Measurements from ENCODE around the gene CBX4. TPM values are rescaled to one million over a fixed set of nuclear protein-coding genes. Genes with fewer than 3 reads are reported as not detected.

CBX4 gene
- total and polyA plus RNA-seq, 2 of the 4 experiments (the other 2 are of a cell fraction) = 3.2 to 9.4 TPM

GRCh38 chr17:79810130-79811010 is 28.9 kb downstream of the CBX4 start:
- peak overlapping the region; percentile 31; the same call in 1 of the 2 replicates for H3K4me3 ChIP-seq (ENCODE audit: insufficient read depth, low read depth, low read length)
- no peak overlapping the region for H3K23ac ChIP-seq (ENCODE audit: low read depth, low read length)
- in situ Hi-C loops (cut with MboI; ENCODE audit: low sequenced_read_pairs) = no loop called here
- H2BK5ac ChIP-seq (ENCODE audit: low read depth, low read length, poor library complexity, severe bottlenecking) = no peak overlapping the region
- no peaks in the 10 kb centered on the region for H3K36me3 ChIP-seq (ENCODE audit: control insufficient read depth, insufficient read depth, low read length)
- ATAC-seq (ENCODE audit: low read depth) (peak; percentile 92), DNase-seq (peak; percentile 76)
- peak overlapping the region; percentile 11; the same call in 1 of the 2 replicates for H3K27ac ChIP-seq (ENCODE audit: insufficient read depth, low read length)
- H4K8ac ChIP-seq (ENCODE audit: low read depth in 2 of 2, low read length in 2 of 2) = no peak overlapping the region; a peak in 1 of 4 replicates
- BruUV-seq (replicated peaks) = no TSS peak
- peak overlapping the region; percentile 24; the same call in 1 of the 2 replicates for H3K9ac ChIP-seq (ENCODE audit: low read depth, low read length)
- H3K4me1 ChIP-seq (ENCODE audit: control insufficient read depth, insufficient read depth, low read length) = peaks cover 12% of the 10 kb centered on the region
- H3K14ac ChIP-seq (replicated peaks; ENCODE audit: low read depth, low read length) = no peak overlapping the region; the same call in 1 of the 2 replicates
- CTCF ChIA-PET = interaction anchor here (1.3 kb wide), 1 partner anchor 16 kb away, joined by 3 read pairs; no protein-coding TSS in a partner anchor
- H3K4me2 ChIP-seq (ENCODE audit: low read depth, low read length) = peak overlapping the region; percentile 94
- no peaks in the 10 kb centered on the region; the same call in 1 of the 2 replicates for H3K9me3 ChIP-seq (ENCODE audit: control insufficient read depth, insufficient read depth, low read length)
- no peak overlapping the region for H2BK20ac ChIP-seq (ENCODE audit: low read depth, low read length)
- H4K91ac ChIP-seq (ENCODE audit: insufficient read depth, low read depth, low read length) = peak overlapping the region; percentile 49
- no peaks in the 10 kb centered on the region for H3K79me1 ChIP-seq (ENCODE audit: low read depth in 1 of 2, low read length in 2 of 2)
- H3K18ac ChIP-seq (ENCODE audit: low read depth, low read length) = no peak overlapping the region
- H3K9me1 ChIP-seq (ENCODE audit: insufficient read depth, low read length) = no peaks in the 10 kb centered on the region
- peak overlapping the region; percentile 52; the same call in 1 of the 2 replicates for H2BK120ac ChIP-seq (ENCODE audit: low read depth, low read length)
- intact Hi-C loops (cut with micrococcal nuclease) = no loop called here
- peaks cover 90% of the 10 kb centered on the region for H3K27me3 ChIP-seq (ENCODE audit: control insufficient read depth, insufficient read depth, low read length)
- H2AK9ac ChIP-seq (replicated peaks; ENCODE audit: low read depth, low read length, poor library complexity) = peak overlapping the region; percentile 35
- H2AFZ ChIP-seq (replicated peaks; ENCODE audit: low read length, poor library complexity) = peak overlapping the region; percentile 80
- dilution Hi-C loops (cut with HindIII; ENCODE audit: low sequenced_read_pairs, unreplicated experiment) = no loop called here
- peaks cover 4% of the 10 kb centered on the region; the same call in 1 of the 2 replicates for H4K20me1 ChIP-seq (ENCODE audit: insufficient read depth, low read length)
- 3% methylated on average over 37 of the region's 79 CpGs; no CpG with 5 or more reads in 1 of the 2 experiments for WGBS, 2 experiments (ENCODE audit: extremely low coverage in 2 of 2, insufficient read length in 1 of 2)
- POLR2A ChIA-PET (ENCODE audit: unreplicated experiment) = interaction anchor here (0.6 kb wide), 1 partner anchor 14 kb away, joined by 3 read pairs; no protein-coding TSS in a partner anchor
- peak overlapping the region; percentile 56 for H3K4ac ChIP-seq (ENCODE audit: low read depth, low read length)
- H2AK5ac ChIP-seq (ENCODE audit: low read depth, low read length) = peak overlapping the region; percentile 76; the same call in 1 of the 2 replicates
- no peak overlapping the region for H4K5ac ChIP-seq (ENCODE audit: low read depth, low read length)
- H2BK15ac ChIP-seq (ENCODE audit: low read depth, low read length) = no peak overlapping the region; the same call in 2 of the 3 replicates
- H3K56ac ChIP-seq (ENCODE audit: extremely low read depth, insufficient read depth, low read length) = no peak overlapping the region
- TF ChIP-seq CHD1 (IDR thresholded peaks at IDR 0.05; ENCODE audit: low read depth, low read length) (no peak), USF2 (IDR thresholded peaks at IDR 0.05; ENCODE audit: low read depth, low read length) (no peak), CEBPB (IDR thresholded peaks at IDR 0.05; ENCODE audit: low read depth, low read length) (no peak), BHLHE40 (IDR thresholded peaks at IDR 0.05; ENCODE audit: low read depth, low read length) (no peak), RCOR1 (IDR thresholded peaks at IDR 0.05; ENCODE audit: insufficient replicate concordance, low read length) (no peak), MAFK (IDR thresholded peaks at IDR 0.05; ENCODE audit: low read depth, low read length) (no peak), CTCF (conservative IDR thresholded peaks at IDR 0.05; ENCODE audit: low read depth, low read length) (no peak), NFE2L2 (IDR thresholded peaks at IDR 0.05; ENCODE audit: low read depth, low read length) (no peak), SMC3 (IDR thresholded peaks at IDR 0.05; ENCODE audit: low read depth, low read length) (no peak), RFX5 (IDR thresholded peaks at IDR 0.05; ENCODE audit: low read depth, low read length) (no peak), MXI1 (IDR thresholded peaks at IDR 0.05; ENCODE audit: borderline replicate concordance, low read depth, low read length) (no peak), FOS (IDR thresholded peaks at IDR 0.05; ENCODE audit: low read depth, low read length) (no peak), MAZ (IDR thresholded peaks at IDR 0.05; ENCODE audit: borderline replicate concordance, low read depth, low read length) (0 out of 2 replicates have a peak, but pooled peaks have one; percentile 5), POLR2A (IDR thresholded peaks at IDR 0.05; ENCODE audit: low read depth, low read length) (no peak), RAD21 (IDR thresholded peaks at IDR 0.05; ENCODE audit: low read length) (no peak)

Data from IMR-90 (cell line).